Endodermal cell (in vitro differentiated cells): Measurements from ENCODE around the gene TIMM50. TPM values are rescaled to one million over a fixed set of nuclear protein-coding genes. Genes with fewer than 3 reads are reported as not detected.
A peak's percentile ranks its signal among the peaks of the same experiment; 100 is the strongest.

Source experiments
- DNase-seq: peaks from one replicate; pipeline ENCODE4 v3.0.0-alpha.2; 2017
- H3K27ac ChIP-seq: 2 replicates; pipeline ENCODE4 v1.5.1; 2013; ENCODE audit warnings: mild to moderate bottlenecking, low read depth, low read length, moderate library complexity
- H3K27me3 ChIP-seq: 2 replicates; pipeline ENCODE4 v1.6.1; 2013; ENCODE audit warnings: mild to moderate bottlenecking, low read length, moderate library complexity; ENCODE audit not compliant: insufficient read depth, control insufficient read depth, poor library complexity, severe bottlenecking
- H3K36me3 ChIP-seq: 2 replicates; pipeline ENCODE4 v1.7.0; 2013; ENCODE audit warnings: mild to moderate bottlenecking, low read length, moderate library complexity; ENCODE audit not compliant: control insufficient read depth, insufficient read depth
- H3K4me1 ChIP-seq: one replicate; pipeline ENCODE4 v1.7.0; 2013; ENCODE audit warnings: low read length; ENCODE audit not compliant: control insufficient read depth, insufficient read depth
- H3K4me3 ChIP-seq: 2 replicates; pipeline ENCODE4 v1.5.1; 2013; ENCODE audit warnings: mild to moderate bottlenecking, low read length, moderate library complexity
- H3K9ac ChIP-seq: 2 replicates; pipeline ENCODE4 v1.6.1; 2013; ENCODE audit warnings: mild to moderate bottlenecking, low read length, moderate library complexity; ENCODE audit not compliant: poor library complexity, severe bottlenecking; ENCODE audit errors: extremely low read depth
- H3K9me3 ChIP-seq: 2 replicates; pipeline ENCODE4 v1.6.1; 2013; ENCODE audit warnings: mild to moderate bottlenecking, low read length, moderate library complexity; ENCODE audit not compliant: control insufficient read depth
- H3K27ac Mint-ChIP-seq: 2 replicates; pipeline ENCODE4 v1.8.0; 2020; ENCODE audit warnings: mixed read lengths
- H3K27me3 Mint-ChIP-seq: 2 replicates; pipeline ENCODE4 v1.8.0; 2021; ENCODE audit warnings: mild to moderate bottlenecking, mixed read lengths; ENCODE audit not compliant: insufficient read depth
- H3K36me3 Mint-ChIP-seq: 2 replicates; pipeline ENCODE4 v1.8.0; 2020; ENCODE audit warnings: low read depth, mixed read lengths
- H3K4me1 Mint-ChIP-seq: 2 replicates; pipeline ENCODE4 v1.8.0; 2020; ENCODE audit warnings: mixed read lengths
- H3K4me3 Mint-ChIP-seq: 2 replicates; pipeline ENCODE4 v1.8.0; 2020; ENCODE audit warnings: mild to moderate bottlenecking, moderate library complexity, mixed read lengths
- H3K9me3 Mint-ChIP-seq: 2 replicates; pipeline ENCODE4 v1.8.0; 2020; ENCODE audit warnings: mild to moderate bottlenecking, mixed read lengths
- WGBS, 2 experiments: methylation state at CpG; one replicate each; pipeline versions ENCODE4 v1.1.5 to v1.1.7; 2013; ENCODE audit warnings: missing lambda C conversion rate in 2 of 2, mixed read lengths in 1 of 2; ENCODE audit not compliant: insufficient coverage in 1 of 2, insufficient read length in 1 of 2; 5-methylcytosine and 5-hydroxymethylcytosine counted together
- total RNA-seq, 2 donors: library from RNA; stranded (reverse); fragmentation: NEBNext Ultra II Directional in 1 of 2; extraction: Animal tissue kit (Norgen Biotek cat#: 25700) in 1 of 2; gene quantifications; 2 replicates in 1 of 2; 3 replicates in 1 of 2; pipeline ENCODE4 v1.2.1, GENCODE V29; 2021
- TF ChIP-seq, protein P1 (sequence below): fragments of 200-600 bp; sonication (generic); conservative IDR thresholded peaks from 2 replicates; pipeline ENCODE4 v1.5.0; 2021; ENCODE audit warnings: antibody characterized with exemption, mild to moderate bottlenecking

TIMM50 gene
- total RNA-seq, 2 donors from 2014 or later = 87.8 to 94.6 TPM

- H3K36me3 ChIP-seq = peaks cover 86% of the 10 kb centered on the region
- H3K27ac ChIP-seq = no peak overlapping the region
- H3K27me3 ChIP-seq = no peaks in the 10 kb centered on the region
- Mint-ChIP-seq H3K27ac (peak overlapping the region; percentile 61), H3K4me1 (no peaks in the 10 kb centered on the region), H3K36me3 (peaks cover 69% of the 10 kb centered on the region), H3K9me3 (no peaks in the 10 kb centered on the region), H3K4me3 (no peak overlapping the region), H3K27me3 (no peaks in the 10 kb centered on the region)
- no peak overlapping the region for H3K9ac ChIP-seq
- DNase-seq = peak; percentile 64
- no peaks in the 10 kb centered on the region for H3K4me1 ChIP-seq
- no peak overlapping the region for H3K4me3 ChIP-seq
- TF ChIP-seq, protein P1, sequence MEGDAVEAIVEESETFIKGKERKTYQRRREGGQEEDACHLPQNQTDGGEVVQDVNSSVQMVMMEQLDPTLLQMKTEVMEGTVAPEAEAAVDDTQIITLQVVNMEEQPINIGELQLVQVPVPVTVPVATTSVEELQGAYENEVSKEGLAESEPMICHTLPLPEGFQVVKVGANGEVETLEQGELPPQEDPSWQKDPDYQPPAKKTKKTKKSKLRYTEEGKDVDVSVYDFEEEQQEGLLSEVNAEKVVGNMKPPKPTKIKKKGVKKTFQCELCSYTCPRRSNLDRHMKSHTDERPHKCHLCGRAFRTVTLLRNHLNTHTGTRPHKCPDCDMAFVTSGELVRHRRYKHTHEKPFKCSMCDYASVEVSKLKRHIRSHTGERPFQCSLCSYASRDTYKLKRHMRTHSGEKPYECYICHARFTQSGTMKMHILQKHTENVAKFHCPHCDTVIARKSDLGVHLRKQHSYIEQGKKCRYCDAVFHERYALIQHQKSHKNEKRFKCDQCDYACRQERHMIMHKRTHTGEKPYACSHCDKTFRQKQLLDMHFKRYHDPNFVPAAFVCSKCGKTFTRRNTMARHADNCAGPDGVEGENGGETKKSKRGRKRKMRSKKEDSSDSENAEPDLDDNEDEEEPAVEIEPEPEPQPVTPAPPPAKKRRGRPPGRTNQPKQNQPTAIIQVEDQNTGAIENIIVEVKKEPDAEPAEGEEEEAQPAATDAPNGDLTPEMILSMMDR = peak; percentile 22
- 92 to 94% methylated on average over 6 to 11 of the region's 11 CpGs for WGBS, 2 experiments
- H3K9me3 ChIP-seq = no peaks in the 10 kb centered on the region
Measured at GRCh38 chr19:39469036-39469435, 11.6 kb upstream of the TIMM50 start.

GRCh38 chr19:39469567-39469966 is 11.1 kb upstream of the TIMM50 start:
- 91% methylated on average over 6 of the region's 6 CpGs; no CpG with 5 or more reads in 1 of the 2 experiments for WGBS, 2 experiments
- H3K9ac ChIP-seq = no peak overlapping the region
- H3K36me3 ChIP-seq = peaks cover 86% of the 10 kb centered on the region
- no peaks in the 10 kb centered on the region for H3K4me1 ChIP-seq
- TF ChIP-seq, protein P1 = no peak
- no peak overlapping the region for H3K27ac ChIP-seq
- no peaks in the 10 kb centered on the region for H3K4me1 Mint-ChIP-seq
- DNase-seq = no peak
- H3K4me3 Mint-ChIP-seq = no peak overlapping the region
- H3K4me3 ChIP-seq = no peak overlapping the region
- peaks cover 73% of the 10 kb centered on the region for H3K36me3 Mint-ChIP-seq
- no peaks in the 10 kb centered on the region for H3K27me3 Mint-ChIP-seq
- peak overlapping the region; percentile 88 for H3K27ac Mint-ChIP-seq
- H3K9me3 ChIP-seq = no peaks in the 10 kb centered on the region
- no peaks in the 10 kb centered on the region for H3K27me3 ChIP-seq
- H3K9me3 Mint-ChIP-seq = no peaks in the 10 kb centered on the region

DNA sequence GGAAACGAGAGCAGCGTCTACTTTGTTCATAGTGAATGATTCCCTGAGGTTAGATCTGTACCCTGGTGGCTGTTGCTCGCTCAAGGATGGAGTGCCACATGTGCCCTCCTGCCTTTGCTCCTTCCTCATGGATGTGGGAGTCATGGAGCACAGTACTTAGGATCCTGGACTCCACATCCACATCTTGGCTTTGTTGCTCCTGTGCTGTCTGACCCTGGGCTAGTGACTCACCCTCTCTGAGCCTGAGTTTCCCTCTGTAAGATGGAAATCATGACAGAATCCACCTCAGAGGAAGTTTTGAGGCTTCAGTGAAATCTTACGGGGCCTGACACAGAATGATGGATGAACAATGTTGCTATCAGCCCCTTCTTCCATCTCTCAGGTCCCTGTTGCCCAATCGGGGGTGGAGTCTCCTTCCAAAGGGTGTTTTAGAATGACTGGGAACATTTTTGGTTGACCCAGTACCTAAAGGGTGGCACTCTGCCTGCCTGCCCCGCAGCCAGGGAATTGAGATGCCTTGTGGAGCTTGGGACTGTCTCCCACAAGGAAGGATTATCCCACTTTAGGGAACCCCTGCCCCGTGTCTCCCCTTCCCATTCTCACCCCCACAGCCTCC is 9.8 kb upstream of the TIMM50 start:
- Histone ChIP-seq H3K4me3 (no peak overlapping the region), H3K36me3 (peaks cover 86% of the 10 kb centered on the region), H3K9me3 (no peaks in the 10 kb centered on the region), H3K27ac (no peak overlapping the region), H3K4me1 (no peaks in the 10 kb centered on the region), H3K27me3 (no peaks in the 10 kb centered on the region), H3K9ac (no peak overlapping the region)
- 90 to 93% methylated on average over 6 to 7 of the region's 7 CpGs for WGBS, 2 experiments
- peaks cover 73% of the 10 kb centered on the region for H3K36me3 Mint-ChIP-seq
- TF ChIP-seq, protein P1 = no peak
- H3K27me3 Mint-ChIP-seq = no peaks in the 10 kb centered on the region
- no peak overlapping the region for H3K4me3 Mint-ChIP-seq
- no peak overlapping the region for H3K27ac Mint-ChIP-seq
- H3K9me3 Mint-ChIP-seq = no peaks in the 10 kb centered on the region
- no peaks in the 10 kb centered on the region for H3K4me1 Mint-ChIP-seq
- DNase-seq = no peak
